NB4 (cell line): ENCODE data around the gene CRNN.
A peak's percentile ranks its signal among the peaks of the same experiment; 100 is the strongest.

Experiments
- DNase-seq: peaks from one replicate; pipeline ENCODE4 v3.0.0; 2010; ENCODE audit warnings: low read depth
- H3K4me3 ChIP-seq: one replicate; pipeline ENCODE4 v1.5.1; 2011; ENCODE audit warnings: mild to moderate bottlenecking, low read depth, low read length, moderate library complexity
- MYC ChIP-seq: IDR thresholded peaks from 2 replicates; pipeline ENCODE4 v1.6.1; 2011; ENCODE audit warnings: low read depth, low read length
- POLR2A ChIP-seq: IDR thresholded peaks from 2 replicates; pipeline ENCODE4 v1.6.1; 2011; ENCODE audit warnings: mild to moderate bottlenecking; ENCODE audit not compliant: insufficient read length; ENCODE audit errors: extremely low read depth
- TF ChIP-seq, protein P1 (sequence below): IDR thresholded peaks from one replicate; pipeline ENCODE4 v1.5.1; 2012; ENCODE audit warnings: low read depth, low read length
- TF ChIP-seq, protein P2 (sequence below): IDR thresholded peaks from 2 replicates; pipeline ENCODE4 v1.6.1; 2011; ENCODE audit warnings: low read depth, low read length

CRNN gene

DNA sequence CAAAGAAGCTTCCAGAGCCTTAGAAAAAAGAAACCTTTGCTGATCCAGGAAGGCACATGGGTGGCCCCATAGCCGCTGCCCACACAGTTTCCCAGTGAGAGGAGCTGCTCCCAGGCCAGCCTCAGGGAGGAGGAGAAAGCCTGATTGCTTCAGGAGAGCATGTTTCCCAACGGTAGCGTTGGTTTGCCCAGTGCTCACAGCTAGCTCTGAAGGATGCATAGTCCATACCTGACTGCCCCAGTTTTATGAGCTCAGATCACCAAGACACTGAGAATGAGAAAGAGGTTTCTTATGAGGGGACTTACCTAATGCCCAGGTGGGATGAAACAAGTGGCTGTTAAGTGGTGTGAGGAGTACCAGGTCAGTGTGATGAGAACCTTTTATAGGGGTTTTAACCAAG, at the start of gene CRNN:
Gene CRNN, minus strand, starts transcription at position 355 of the 400 bp plus-strand sequence. CDS start 2,030 bp downstream, outside the sequence.
- DNase-seq: no peak
- no peak within 1 kb of the TSS for H3K4me3 ChIP-seq
- TF ChIP-seq, protein P1, sequence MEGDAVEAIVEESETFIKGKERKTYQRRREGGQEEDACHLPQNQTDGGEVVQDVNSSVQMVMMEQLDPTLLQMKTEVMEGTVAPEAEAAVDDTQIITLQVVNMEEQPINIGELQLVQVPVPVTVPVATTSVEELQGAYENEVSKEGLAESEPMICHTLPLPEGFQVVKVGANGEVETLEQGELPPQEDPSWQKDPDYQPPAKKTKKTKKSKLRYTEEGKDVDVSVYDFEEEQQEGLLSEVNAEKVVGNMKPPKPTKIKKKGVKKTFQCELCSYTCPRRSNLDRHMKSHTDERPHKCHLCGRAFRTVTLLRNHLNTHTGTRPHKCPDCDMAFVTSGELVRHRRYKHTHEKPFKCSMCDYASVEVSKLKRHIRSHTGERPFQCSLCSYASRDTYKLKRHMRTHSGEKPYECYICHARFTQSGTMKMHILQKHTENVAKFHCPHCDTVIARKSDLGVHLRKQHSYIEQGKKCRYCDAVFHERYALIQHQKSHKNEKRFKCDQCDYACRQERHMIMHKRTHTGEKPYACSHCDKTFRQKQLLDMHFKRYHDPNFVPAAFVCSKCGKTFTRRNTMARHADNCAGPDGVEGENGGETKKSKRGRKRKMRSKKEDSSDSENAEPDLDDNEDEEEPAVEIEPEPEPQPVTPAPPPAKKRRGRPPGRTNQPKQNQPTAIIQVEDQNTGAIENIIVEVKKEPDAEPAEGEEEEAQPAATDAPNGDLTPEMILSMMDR: no peak
- TF ChIP-seq MYC (no peak), POLR2A (no peak)
- TF ChIP-seq, protein P2, sequence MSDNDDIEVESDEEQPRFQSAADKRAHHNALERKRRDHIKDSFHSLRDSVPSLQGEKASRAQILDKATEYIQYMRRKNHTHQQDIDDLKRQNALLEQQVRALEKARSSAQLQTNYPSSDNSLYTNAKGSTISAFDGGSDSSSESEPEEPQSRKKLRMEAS: no peak

DNA sequence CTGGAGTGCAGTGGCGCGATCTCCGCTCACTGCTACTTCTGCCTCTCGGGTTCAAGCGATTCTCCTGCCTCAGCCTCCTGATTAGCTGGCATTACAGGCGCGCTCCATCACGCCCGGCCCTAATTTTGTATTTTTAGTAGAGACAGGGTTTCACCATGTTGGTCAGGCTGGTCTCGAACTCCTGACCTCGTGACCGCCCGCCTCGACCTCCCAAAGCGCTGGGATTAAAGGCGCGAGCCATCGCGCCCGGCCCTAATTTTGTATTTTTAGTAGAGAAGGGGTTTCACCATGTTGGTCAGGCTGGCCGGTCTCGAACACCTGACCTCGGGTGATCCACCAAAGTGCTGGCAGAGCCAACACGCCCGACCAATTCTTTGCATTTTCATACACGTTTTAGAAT, 48.6 kb upstream of the CRNN start:
- no peak overlapping the region for H3K4me3 ChIP-seq
- TF ChIP-seq POLR2A (no peak), MYC (no peak)
- TF ChIP-seq, protein P2: no peak
- TF ChIP-seq, protein P1: no peak
- no peak for DNase-seq

DNA sequence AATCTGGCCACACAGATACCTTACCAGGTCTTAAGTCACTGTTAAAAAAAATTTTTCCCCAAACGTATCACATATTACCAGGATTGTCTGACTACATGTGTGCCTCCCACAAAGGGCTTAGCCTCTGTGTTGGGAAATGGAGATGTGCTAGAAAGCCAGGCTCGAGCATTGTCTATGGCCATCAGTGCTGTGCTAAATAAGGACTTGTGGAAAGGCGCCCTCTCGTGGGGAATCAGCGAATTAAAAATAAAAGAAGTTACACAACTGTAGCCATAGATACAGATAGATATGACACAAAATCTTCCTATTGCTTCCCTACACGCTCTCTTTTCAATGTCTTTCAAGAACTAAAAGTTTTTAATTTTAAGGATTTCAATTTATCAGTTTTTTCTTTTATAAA, 47.5 kb upstream of the CRNN start:
- no peak overlapping the region for H3K4me3 ChIP-seq
- peak; percentile 78 for DNase-seq
- TF ChIP-seq, protein P2: no peak
- TF ChIP-seq, protein P1: peak; percentile 48

DNA sequence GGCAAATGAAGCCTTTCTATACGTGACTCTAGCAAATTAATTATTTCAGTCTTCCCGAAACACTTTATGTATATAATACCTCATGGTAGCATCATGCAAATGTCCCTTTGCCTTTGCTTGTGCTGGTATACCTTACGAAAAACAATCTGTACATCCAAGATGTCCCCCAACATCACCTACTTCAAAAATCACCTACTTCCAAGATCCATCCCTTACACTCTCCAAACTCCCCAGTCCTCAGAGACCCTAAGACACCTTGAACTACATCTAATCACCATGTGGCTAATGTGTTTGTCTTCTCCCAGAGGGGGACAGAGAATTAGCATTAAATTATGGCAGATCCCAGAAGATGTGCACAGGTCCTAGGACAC, 46.5 kb upstream of the CRNN start:
- H3K4me3 ChIP-seq: no peak overlapping the region
- TF ChIP-seq, protein P2: no peak
- TF ChIP-seq, protein P1: no peak
- TF ChIP-seq POLR2A (no peak), MYC (no peak)
- no peak for DNase-seq

DNA sequence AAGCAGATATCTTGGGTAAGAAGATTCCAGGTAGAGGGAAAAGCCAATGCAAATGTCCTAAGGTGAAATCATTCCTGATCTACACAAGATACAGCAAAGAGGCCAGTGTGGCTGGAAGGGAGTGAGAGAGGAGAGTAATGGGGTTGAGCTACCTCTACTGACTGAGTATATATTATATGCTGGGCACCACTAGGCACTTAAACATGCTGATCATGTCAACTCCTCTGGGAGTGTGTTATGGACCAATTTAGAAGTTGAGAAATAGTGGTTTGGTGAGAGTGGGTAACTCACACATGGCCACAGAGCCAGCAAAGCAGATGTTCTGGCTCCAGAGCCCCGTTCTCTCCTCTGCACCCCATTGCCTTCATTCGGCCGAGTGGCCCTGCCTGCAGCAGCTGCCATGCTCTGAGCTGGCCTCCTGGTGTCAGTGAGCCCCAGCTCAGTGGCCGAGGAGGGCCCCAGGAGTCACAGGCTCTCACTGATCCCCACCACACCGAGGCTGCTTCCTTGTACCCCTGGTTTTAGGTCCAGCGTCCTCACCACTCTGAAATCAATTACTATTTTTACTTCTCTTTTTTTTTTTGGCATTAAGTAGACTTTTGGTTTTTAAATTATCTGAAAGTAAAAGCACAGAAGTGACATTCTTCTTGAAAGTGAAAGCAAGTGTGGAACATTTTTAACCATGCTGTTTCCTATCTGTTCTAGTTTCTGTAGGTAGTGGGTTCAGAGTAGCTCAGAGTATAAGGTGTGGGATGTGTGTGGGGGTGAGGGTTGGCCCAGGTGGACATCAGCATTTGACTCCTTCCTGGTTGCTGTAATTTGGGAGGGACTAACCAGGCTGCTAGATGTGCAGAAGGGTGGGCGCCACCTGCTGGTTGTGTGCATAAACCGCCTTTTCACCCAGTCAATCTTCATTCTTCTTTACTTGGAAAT, 45.8 kb upstream of the CRNN start:
- DNase-seq: peak; percentile 83
- H3K4me3 ChIP-seq: no peak overlapping the region

More for the DNA sequence above, 45.8 kb upstream of the CRNN start:
- TF ChIP-seq, protein P1: peak; percentile 75
- TF ChIP-seq POLR2A: no peak
- TF ChIP-seq, protein P2: 0 out of 2 replicates have a peak, but pooled peaks have one; percentile 9
- no peak for TF ChIP-seq MYC
